Hematopoietic multipotent progenitor cell (in vitro differentiated cells): ENCODE data around the gene PAWR. TPM values are rescaled to one million over a fixed set of nuclear protein-coding genes. Genes with fewer than 3 reads are reported as not detected.
"Not testable (repeated sequence)": the region's sequence is repeated elsewhere in the genome, so short reads cannot be mapped to it uniquely, and the experiment has no call there.

Experiments
- DNase-seq, 3 donors: peaks; one replicate each; pipeline ENCODE4 v3.0.0-alpha.2; 2011 to 2015; ENCODE audit warnings: low read depth in 2 of 3, low spot score in 2 of 3
- total RNA-seq: library from RNA; depleted of rRNA; stranded (reverse); fragments of >200 nt; gene quantifications from one replicate; pipeline ENCODE4 v1.2.3, GENCODE V29; 2012

PAWR gene
- total RNA-seq, 1 donor, result 40.9 TPM

- DNase-seq, result no peak
Measured at GRCh38 chr12:79687711-79688260, 3.0 kb downstream of the PAWR start.

GRCh38 chr12:79686171-79686570, 4.6 kb downstream of the PAWR start:
- DNase-seq, result no peak

- DNase-seq, result no peak
Measured at GRCh38 chr12:79685068-79685467, 5.7 kb downstream of the PAWR start.

- DNase-seq, result not testable (repeated sequence)
Measured at GRCh38 chr12:79684338-79684737, 6.4 kb downstream of the PAWR start.

GRCh38 chr12:79682593-79682992, 8.2 kb downstream of the PAWR start:
- no peak for DNase-seq

- no peak for DNase-seq
Measured at GRCh38 chr12:79681008-79681590, 9.7 kb downstream of the PAWR start.

GRCh38 chr12:79680051-79680450, 10.7 kb downstream of the PAWR start:
- no peak for DNase-seq

GRCh38 chr12:79678306-79678705, 12.5 kb downstream of the PAWR start:
- no peak for DNase-seq

- DNase-seq, result no peak
Measured at GRCh38 chr12:79677672-79678071, 13.1 kb downstream of the PAWR start.

GRCh38 chr12:79676579-79676978, 14.2 kb downstream of the PAWR start:
- DNase-seq, result no peak

- peak in 1 of 3 donors; percentile 31 for DNase-seq
Measured at GRCh38 chr12:79674629-79675028, 16.1 kb downstream of the PAWR start.

GRCh38 chr12:79673354-79673753, 17.4 kb downstream of the PAWR start:
- no peak for DNase-seq

GRCh38 chr12:79668113-79668512, 22.7 kb downstream of the PAWR start:
- no peak for DNase-seq

- DNase-seq, result no peak
Measured at GRCh38 chr12:79665212-79665887, 25.4 kb downstream of the PAWR start.

- DNase-seq, result no peak
Measured at GRCh38 chr12:79664518-79664917, 26.2 kb downstream of the PAWR start.

GRCh38 chr12:79662046-79662811, 28.5 kb downstream of the PAWR start:
- DNase-seq, result peak in 1 of 3 donors; percentile 40

GRCh38 chr12:79661629-79662028, 29.1 kb downstream of the PAWR start:
- no peak for DNase-seq

GRCh38 chr12:79659961-79660431, 30.8 kb downstream of the PAWR start:
- no peak for DNase-seq

GRCh38 chr12:79658221-79658620, 32.5 kb downstream of the PAWR start:
- DNase-seq, result no peak

- no peak for DNase-seq
Measured at GRCh38 chr12:79657136-79657535, 33.6 kb downstream of the PAWR start.

GRCh38 chr12:79655036-79655435, 35.7 kb downstream of the PAWR start:
- no peak for DNase-seq
